ENCODE results near the gene USP11. TPM values are rescaled to one million over a fixed set of nuclear protein-coding genes. Genes with fewer than 3 reads are reported as not detected.

The USP11 gene
- total and polyA plus RNA-seq, 2 experiments from 2014 or later = 64.2 to 65.1 TPM

DNA sequence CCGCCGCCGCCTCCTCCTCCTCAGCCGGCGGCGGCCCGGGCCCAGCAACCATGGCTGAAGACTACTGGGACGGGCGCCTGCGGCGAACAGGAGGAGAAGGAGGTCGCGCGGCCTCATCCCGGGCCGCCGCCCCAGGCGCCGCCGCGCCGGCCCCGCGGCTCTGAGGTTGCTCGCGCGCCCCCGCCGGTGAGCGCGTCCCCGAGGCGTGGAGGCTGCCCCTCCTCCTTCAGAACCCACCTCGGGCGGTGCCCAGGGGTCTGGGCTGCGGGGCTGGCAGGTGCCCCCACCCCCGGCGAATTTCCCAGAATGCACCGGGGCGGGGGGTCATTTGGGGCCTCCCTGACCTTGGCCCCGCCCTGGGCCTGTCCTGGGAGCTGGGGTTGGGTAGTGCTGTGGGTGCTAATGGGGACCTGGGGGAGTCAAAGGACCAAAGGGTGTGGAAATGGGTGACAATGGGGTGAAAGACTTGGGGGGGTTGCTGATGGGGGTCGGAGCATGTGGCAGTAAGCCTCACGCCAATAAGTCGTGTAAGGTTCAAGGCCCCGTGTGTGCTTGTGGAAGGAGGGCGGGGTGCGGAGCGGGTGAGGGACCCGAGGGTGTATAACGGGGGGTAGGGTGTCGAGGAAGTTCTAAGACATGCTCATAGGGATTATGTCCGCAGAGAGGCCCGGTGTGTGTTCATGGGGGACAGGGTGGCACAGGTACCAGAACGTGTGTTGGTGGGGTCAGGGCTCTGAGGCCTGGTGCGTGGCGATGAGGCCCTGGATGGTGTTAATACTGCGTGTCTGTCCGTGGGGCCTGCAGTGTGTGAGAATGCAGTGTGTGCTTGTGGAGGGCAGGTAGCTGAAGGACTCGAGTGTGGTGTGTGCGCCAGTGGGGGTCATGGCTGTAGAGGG lies 13.6 kb upstream of the USP11 start:
- no peaks in the 10 kb centered on the region for H4K20me1 ChIP-seq (replicated peaks; ENCODE audit: insufficient read depth)
- TF ChIP-seq, protein P1, sequence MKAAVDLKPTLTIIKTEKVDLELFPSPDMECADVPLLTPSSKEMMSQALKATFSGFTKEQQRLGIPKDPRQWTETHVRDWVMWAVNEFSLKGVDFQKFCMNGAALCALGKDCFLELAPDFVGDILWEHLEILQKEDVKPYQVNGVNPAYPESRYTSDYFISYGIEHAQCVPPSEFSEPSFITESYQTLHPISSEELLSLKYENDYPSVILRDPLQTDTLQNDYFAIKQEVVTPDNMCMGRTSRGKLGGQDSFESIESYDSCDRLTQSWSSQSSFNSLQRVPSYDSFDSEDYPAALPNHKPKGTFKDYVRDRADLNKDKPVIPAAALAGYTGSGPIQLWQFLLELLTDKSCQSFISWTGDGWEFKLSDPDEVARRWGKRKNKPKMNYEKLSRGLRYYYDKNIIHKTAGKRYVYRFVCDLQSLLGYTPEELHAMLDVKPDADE (IDR thresholded peaks at IDR 0.05) = no peak
- TF ChIP-seq STAT1 (IDR thresholded peaks at IDR 0.05; ENCODE audit: unreplicated experiment) = no peak
- TF ChIP-seq, protein P2, sequence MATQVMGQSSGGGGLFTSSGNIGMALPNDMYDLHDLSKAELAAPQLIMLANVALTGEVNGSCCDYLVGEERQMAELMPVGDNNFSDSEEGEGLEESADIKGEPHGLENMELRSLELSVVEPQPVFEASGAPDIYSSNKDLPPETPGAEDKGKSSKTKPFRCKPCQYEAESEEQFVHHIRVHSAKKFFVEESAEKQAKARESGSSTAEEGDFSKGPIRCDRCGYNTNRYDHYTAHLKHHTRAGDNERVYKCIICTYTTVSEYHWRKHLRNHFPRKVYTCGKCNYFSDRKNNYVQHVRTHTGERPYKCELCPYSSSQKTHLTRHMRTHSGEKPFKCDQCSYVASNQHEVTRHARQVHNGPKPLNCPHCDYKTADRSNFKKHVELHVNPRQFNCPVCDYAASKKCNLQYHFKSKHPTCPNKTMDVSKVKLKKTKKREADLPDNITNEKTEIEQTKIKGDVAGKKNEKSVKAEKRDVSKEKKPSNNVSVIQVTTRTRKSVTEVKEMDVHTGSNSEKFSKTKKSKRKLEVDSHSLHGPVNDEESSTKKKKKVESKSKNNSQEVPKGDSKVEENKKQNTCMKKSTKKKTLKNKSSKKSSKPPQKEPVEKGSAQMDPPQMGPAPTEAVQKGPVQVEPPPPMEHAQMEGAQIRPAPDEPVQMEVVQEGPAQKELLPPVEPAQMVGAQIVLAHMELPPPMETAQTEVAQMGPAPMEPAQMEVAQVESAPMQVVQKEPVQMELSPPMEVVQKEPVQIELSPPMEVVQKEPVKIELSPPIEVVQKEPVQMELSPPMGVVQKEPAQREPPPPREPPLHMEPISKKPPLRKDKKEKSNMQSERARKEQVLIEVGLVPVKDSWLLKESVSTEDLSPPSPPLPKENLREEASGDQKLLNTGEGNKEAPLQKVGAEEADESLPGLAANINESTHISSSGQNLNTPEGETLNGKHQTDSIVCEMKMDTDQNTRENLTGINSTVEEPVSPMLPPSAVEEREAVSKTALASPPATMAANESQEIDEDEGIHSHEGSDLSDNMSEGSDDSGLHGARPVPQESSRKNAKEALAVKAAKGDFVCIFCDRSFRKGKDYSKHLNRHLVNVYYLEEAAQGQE (IDR thresholded peaks at IDR 0.05; ENCODE audit: unreplicated experiment) = no peak
- H3K4me2 ChIP-seq = peak overlapping the region; percentile 79
- peaks cover 7% of the 10 kb centered on the region; the same call in 1 of the 2 replicates for H3F3A ChIP-seq (replicated peaks; ENCODE audit: low read depth)
- peak overlapping the region; percentile 92 for H3K27ac Mint-ChIP-seq
- H3K9me2 ChIP-seq (ENCODE audit: insufficient read depth) = no peaks in the 10 kb centered on the region
- peak overlapping the region; percentile 45; the same call in 1 of the 2 replicates for H3K27ac ChIP-seq (ENCODE audit: low read depth)
- ATAC-seq = peak; percentile 4; the same call in 2 of the 3 replicates
- H3K4me1 ChIP-seq (ENCODE audit: insufficient read depth) = no peaks in the 10 kb centered on the region
- peak overlapping the region; percentile 69 for H3K4me3 ChIP-seq
- peaks cover 31% of the 10 kb centered on the region for H3K4me1 Mint-ChIP-seq
- no peak overlapping the region for H2AFZ ChIP-seq
- peaks cover 50% of the 10 kb centered on the region for H3K36me3 Mint-ChIP-seq (ENCODE audit: low read depth)
- peaks cover 16% of the 10 kb centered on the region for H3K27me3 Mint-ChIP-seq (ENCODE audit: insufficient read depth, low read depth, poor library complexity)
- no peaks in the 10 kb centered on the region for H3K9me3 Mint-ChIP-seq
- DNase-seq (ENCODE audit: low spot score) = peak; percentile 48
- H3K79me2 ChIP-seq (replicated peaks; ENCODE audit: insufficient read depth) = peaks cover 37% of the 10 kb centered on the region
- H3K36me3 ChIP-seq (ENCODE audit: insufficient read depth) = no peaks in the 10 kb centered on the region
- H3K4me3 Mint-ChIP-seq = peak overlapping the region; percentile 92
- no peaks in the 10 kb centered on the region for H3K27me3 ChIP-seq (ENCODE audit: insufficient read depth)

DNA sequence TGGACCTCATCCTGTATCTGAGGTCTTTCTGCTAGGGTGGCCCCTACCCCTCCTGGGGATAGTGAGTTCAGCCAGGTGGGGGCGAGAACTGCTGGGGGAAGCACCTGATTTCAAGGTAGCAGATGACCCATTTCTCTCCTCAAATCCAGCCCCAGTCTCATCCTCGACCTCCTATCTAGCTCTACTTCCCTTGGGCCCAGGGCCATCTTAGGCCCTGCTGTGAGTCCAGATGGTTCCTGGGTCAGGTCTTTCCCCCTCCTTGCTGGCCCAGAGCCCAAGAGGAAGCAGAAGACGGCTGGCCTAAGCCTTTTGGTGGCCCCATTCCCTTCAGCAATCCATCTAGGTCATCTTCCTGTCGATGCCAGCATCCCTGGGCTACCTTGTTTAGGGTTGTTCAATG lies 11.1 kb upstream of the USP11 start:
- TF ChIP-seq, protein P2 (IDR thresholded peaks at IDR 0.05; ENCODE audit: unreplicated experiment) = no peak
- TF ChIP-seq ZNF331 (CRISPR knock-in tag; IDR thresholded peaks at IDR 0.05; ENCODE audit: low read depth) (no peak), EZH2phosphoT487 (IDR thresholded peaks at IDR 0.05; ENCODE audit: unreplicated experiment) (no peak)
- Histone ChIP-seq H3K36me3 (ENCODE audit: insufficient read depth) (peaks cover 6% of the 10 kb centered on the region), H4K20me1 (replicated peaks; ENCODE audit: insufficient read depth) (no peaks in the 10 kb centered on the region), H3K4me2 (no peak overlapping the region), H3K9me2 (ENCODE audit: insufficient read depth) (no peaks in the 10 kb centered on the region), H3F3A (replicated peaks; ENCODE audit: low read depth) (peaks cover 3% of the 10 kb centered on the region; the same call in 1 of the 2 replicates), H3K4me1 (ENCODE audit: insufficient read depth) (no peaks in the 10 kb centered on the region), H3K4me3 (no peak overlapping the region), H2AFZ (no peak overlapping the region), H3K27me3 (ENCODE audit: insufficient read depth) (no peaks in the 10 kb centered on the region), H3K79me2 (replicated peaks; ENCODE audit: insufficient read depth) (peaks cover 37% of the 10 kb centered on the region), H3K27ac (ENCODE audit: low read depth) (no peak overlapping the region)
- no peak for ATAC-seq
- Mint-ChIP-seq H3K9me3 (no peaks in the 10 kb centered on the region), H3K36me3 (ENCODE audit: low read depth) (peaks cover 50% of the 10 kb centered on the region), H3K4me1 (peaks cover 22% of the 10 kb centered on the region), H3K4me3 (no peak overlapping the region; the same call in 2 of the 3 replicates), H3K27me3 (ENCODE audit: insufficient read depth, low read depth, poor library complexity) (peaks cover 14% of the 10 kb centered on the region), H3K27ac (no peak overlapping the region)
- DNase-seq (ENCODE audit: low spot score) = no peak
